ENCODE results near the gene DTNA. TPM values are rescaled to one million over a fixed set of nuclear protein-coding genes. Genes with fewer than 3 reads are reported as not detected.
"Not testable (repeated sequence)": the region's sequence is repeated elsewhere in the genome, so short reads cannot be mapped to it uniquely, and the experiment has no call there.

The DTNA gene
- total RNA-seq, 4 donors from 2014 or later = 6.7 to 30.5 (median 9.5) TPM

DNA sequence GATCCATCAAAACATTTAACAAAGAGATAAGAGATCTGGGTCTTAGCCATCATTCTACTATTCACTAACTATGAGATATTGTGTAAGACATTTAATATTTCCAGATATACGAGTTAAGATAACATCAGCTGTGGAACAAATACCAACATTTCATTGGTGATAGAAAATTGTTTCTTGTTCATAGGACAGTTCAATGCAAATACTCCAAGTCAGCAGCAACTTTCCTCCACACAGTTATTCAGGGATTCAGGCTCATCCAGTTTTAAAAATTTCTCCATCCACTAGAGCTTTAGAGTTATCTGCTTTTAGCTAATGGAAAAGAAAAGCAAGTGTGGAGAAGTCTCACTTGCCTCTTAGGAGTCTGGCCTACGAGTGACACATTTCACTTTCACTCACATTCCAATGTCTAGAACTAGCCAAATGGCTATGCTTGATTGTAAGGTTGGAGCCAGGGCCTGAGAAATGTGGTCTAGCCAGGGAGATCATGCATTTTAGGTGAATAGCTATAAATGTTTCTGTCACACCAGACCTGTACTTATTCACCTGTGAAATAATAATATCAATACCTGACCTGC is 211.8 kb downstream of the DTNA start:
- H3K4me3 ChIP-seq = no peak overlapping the region
- DNase-seq = no peak
- no peaks in the 10 kb centered on the region for H3K4me1 ChIP-seq
- no peaks in the 10 kb centered on the region for H3K36me3 ChIP-seq
- H3K9me3 ChIP-seq = no peaks in the 10 kb centered on the region
- TF ChIP-seq, protein P1, sequence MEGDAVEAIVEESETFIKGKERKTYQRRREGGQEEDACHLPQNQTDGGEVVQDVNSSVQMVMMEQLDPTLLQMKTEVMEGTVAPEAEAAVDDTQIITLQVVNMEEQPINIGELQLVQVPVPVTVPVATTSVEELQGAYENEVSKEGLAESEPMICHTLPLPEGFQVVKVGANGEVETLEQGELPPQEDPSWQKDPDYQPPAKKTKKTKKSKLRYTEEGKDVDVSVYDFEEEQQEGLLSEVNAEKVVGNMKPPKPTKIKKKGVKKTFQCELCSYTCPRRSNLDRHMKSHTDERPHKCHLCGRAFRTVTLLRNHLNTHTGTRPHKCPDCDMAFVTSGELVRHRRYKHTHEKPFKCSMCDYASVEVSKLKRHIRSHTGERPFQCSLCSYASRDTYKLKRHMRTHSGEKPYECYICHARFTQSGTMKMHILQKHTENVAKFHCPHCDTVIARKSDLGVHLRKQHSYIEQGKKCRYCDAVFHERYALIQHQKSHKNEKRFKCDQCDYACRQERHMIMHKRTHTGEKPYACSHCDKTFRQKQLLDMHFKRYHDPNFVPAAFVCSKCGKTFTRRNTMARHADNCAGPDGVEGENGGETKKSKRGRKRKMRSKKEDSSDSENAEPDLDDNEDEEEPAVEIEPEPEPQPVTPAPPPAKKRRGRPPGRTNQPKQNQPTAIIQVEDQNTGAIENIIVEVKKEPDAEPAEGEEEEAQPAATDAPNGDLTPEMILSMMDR (IDR thresholded peaks at IDR 0.05) = no peak
- no peak for TF ChIP-seq POLR2A (IDR thresholded peaks at IDR 0.05)
- no peaks in the 10 kb centered on the region for H3K27me3 ChIP-seq
- H3K27ac ChIP-seq = no peak overlapping the region

DNA sequence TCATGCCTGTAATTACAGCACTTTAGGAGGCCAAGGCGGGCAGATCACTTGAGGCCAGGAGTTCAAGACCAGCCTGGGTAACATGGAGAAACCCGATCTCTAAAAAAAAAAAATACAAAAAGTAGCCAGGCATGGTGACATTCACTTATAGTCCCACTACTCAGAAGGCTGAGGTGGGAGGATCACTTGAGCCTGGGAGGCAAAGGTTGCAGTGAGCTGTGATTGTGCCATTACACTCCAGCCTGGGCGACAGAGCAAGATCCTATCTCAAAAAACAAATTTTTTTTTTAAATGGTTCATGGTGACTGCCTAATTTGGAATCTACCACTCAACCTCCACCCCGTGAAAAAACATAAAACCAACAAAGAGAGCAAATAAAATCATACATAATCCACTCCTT is 212.5 kb downstream of the DTNA start:
- not testable (repeated sequence) for H3K36me3 ChIP-seq, DNase-seq, H3K4me3 ChIP-seq, H3K4me1 ChIP-seq, H3K9me3 ChIP-seq, H3K27me3 ChIP-seq, H3K27ac ChIP-seq

DNA sequence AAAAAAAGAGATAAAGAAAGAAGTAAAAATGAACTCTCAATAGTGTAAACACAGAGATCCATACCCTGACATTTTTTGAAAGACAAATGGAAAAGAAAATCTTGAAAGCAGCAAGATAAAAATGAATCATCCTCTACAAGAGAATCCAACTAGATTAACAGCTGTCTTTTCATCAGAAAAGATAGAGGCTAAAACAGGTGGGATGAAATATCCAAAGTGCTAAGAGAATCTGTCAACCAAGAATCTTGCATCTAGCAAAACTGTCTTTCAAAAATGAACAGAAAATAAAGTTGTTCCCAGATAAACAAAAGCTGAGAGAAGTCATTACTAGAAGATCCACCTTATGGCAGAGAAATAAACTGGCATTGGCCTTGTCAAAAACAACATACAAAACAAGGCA is 213.8 kb downstream of the DTNA start:
- TF ChIP-seq, protein P1 (IDR thresholded peaks at IDR 0.05) = no peak
- TF ChIP-seq POLR2A (IDR thresholded peaks at IDR 0.05) = no peak

DNA sequence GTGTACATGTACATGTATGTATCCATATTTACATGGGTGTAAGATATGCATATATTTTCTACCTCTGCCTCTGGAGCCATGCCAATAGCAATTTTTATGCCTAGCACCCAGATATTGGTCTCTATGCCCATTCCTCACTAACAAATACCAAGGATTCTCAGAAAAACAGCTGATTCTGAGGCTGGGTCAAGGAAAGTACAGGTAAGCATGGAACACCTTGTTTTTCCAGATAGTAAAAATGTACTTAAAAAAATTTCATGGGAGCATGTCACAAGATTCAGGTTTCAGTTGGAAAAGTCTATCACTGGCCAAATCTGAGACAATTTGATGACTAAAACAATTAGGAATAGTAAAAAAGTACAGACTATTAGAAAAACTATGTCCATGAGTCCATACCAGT is 216.6 kb downstream of the DTNA start:
- no peaks in the 10 kb centered on the region for H3K9me3 ChIP-seq
- H3K27me3 ChIP-seq = no peaks in the 10 kb centered on the region
- no peak overlapping the region for H3K4me3 ChIP-seq
- no peaks in the 10 kb centered on the region for H3K36me3 ChIP-seq
- TF ChIP-seq POLR2A (IDR thresholded peaks at IDR 0.05) = no peak
- TF ChIP-seq, protein P1 (IDR thresholded peaks at IDR 0.05) = no peak
- no peak for DNase-seq
- no peak overlapping the region for H3K27ac ChIP-seq
- H3K4me1 ChIP-seq = no peaks in the 10 kb centered on the region

More for the DNA sequence above, 213.8 kb downstream of the DTNA start:
- H3K4me1 ChIP-seq = no peaks in the 10 kb centered on the region
- no peaks in the 10 kb centered on the region for H3K36me3 ChIP-seq
- H3K4me3 ChIP-seq = no peak overlapping the region
- DNase-seq = no peak
- H3K27me3 ChIP-seq = no peaks in the 10 kb centered on the region
- no peaks in the 10 kb centered on the region for H3K9me3 ChIP-seq
- H3K27ac ChIP-seq = no peak overlapping the region

DNA sequence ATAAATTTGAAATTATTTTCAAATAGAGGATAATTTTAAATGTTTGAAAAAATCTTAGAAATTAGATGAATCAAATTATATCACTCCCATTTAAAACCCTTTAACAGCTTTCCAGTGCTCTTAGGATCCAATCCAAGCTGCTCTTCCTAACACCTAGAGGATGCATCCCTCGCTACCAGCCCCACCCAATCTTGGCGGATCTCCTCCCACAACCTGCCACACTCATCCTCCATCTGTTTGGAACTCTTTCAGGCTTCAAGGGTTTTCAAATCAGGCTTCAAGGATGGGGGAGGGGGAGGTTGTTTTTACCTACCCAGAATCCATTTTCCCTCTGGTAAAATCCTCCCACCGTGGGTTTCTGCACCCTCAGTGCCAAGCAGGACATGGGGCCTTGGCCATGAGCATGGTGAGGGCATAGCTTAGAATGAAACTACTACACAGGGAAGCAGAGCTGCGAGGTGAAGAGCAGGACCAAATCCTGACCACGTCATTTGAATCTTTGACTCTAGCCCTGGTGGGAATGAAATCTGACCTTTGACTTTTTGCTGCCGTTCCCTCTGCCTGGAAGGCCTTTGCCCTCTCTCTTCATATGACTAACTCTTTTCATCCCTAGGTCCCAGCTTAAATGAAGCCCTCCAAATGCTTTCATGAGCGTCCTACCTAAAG is 218.1 kb downstream of the DTNA start:
- no peak for TF ChIP-seq POLR2A (IDR thresholded peaks at IDR 0.05)
- TF ChIP-seq, protein P1 (IDR thresholded peaks at IDR 0.05) = no peak
- no peak for DNase-seq
- no peaks in the 10 kb centered on the region for H3K9me3 ChIP-seq
- H3K27me3 ChIP-seq = no peaks in the 10 kb centered on the region
- H3K4me1 ChIP-seq = no peaks in the 10 kb centered on the region
- peak overlapping the region in 1 of 4 donors; percentile 41 for H3K27ac ChIP-seq
- H3K36me3 ChIP-seq = no peaks in the 10 kb centered on the region
- no peak overlapping the region for H3K4me3 ChIP-seq

DNA sequence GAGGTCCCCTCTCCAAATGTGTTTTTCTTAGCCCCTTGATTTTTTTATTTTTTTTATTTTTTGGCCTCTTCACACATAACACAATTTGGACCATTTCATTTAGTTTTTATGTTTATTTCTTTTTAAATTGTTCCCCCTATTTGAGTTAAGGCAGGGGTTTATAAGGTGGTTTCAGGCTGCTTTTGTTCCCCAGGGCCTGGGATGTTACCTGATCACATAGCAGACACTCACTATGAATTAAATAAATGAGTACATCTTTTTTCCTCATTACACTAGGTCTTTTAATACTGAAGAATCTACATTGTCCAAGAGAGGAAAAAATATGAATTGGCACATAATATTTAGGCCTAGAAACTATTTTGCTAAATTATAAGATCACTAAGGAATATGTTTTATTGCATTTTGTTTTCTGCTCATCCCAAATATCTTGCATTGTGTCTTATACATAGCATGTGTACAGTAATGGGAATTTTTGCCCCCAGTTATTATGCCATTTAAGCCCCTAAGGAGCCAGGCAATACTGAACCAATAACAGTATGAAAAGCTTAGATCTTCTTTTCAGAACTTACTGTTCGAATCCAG is 218.7 kb downstream of the DTNA start:
- no peaks in the 10 kb centered on the region for H3K36me3 ChIP-seq
- no peak for TF ChIP-seq POLR2A (IDR thresholded peaks at IDR 0.05)
- TF ChIP-seq, protein P1 (IDR thresholded peaks at IDR 0.05) = no peak
- no peaks in the 10 kb centered on the region for H3K27me3 ChIP-seq
- no peak overlapping the region for H3K4me3 ChIP-seq
- no peaks in the 10 kb centered on the region for H3K9me3 ChIP-seq
- no peak for DNase-seq
- no peak overlapping the region for H3K27ac ChIP-seq
- no peaks in the 10 kb centered on the region for H3K4me1 ChIP-seq

Data from Peyer's patch (tissue), 4 donors.